ENCODE measurements around the gene STARD9.
"Not testable (repeated sequence)": the region's sequence is repeated elsewhere in the genome, so short reads cannot be mapped to it uniquely, and the experiment has no call there.

STARD9 gene

GRCh38 chr15:42764154-42764731, 188.8 kb downstream of the STARD9 start:
- not testable (repeated sequence) for DNase-seq (ENCODE audit: low spot score)

DNA sequence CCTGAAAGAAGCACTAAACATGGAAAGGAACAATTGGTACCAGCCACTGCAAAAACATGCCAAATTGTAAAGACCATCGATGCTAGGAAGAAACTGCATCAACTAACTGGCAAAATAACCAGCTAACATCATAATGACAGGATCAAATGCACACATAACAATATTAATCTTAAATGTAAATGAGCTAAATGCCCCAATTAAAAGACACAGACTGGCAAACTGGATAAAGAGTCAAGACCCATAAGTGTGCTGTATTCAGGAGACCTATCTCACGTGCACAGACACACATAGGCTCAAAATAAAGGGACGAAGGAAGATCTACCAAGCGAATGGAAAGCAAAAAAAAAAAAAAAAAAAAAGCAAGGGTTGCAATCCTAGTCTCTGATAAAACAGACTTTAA, 190.7 kb downstream of the STARD9 start:
- DNase-seq (ENCODE audit: low spot score): not testable (repeated sequence)
